COR-L47 (cell line): ENCODE results near the gene ELANE.

Experiments used
- DNase-seq: peaks from one replicate; lab custom pipeline; 2025; lab: John Stamatoyannopoulos, UW

ELANE gene

GRCh38 chr19:898663-899062, 46.6 kb downstream of the ELANE start:
- DNase-seq = peak; percentile 94

GRCh38 chr19:899336-900042, 47.4 kb downstream of the ELANE start:
- no peak for DNase-seq

GRCh38 chr19:900043-900301, 47.9 kb downstream of the ELANE start:
- no peak for DNase-seq

- DNase-seq = no peak
These were observed 48.4 kb downstream of the ELANE start for GRCh38 chr19:900302-901111.

- DNase-seq = no peak
These were observed 49.4 kb downstream of the ELANE start for GRCh38 chr19:901216-902092.

GRCh38 chr19:902093-902370, 49.9 kb downstream of the ELANE start:
- DNase-seq = no peak

GRCh38 chr19:902446-903226, 50.5 kb downstream of the ELANE start:
- no peak for DNase-seq

GRCh38 chr19:903266-903797, 51.2 kb downstream of the ELANE start:
- DNase-seq = peak; percentile 85

- no peak for DNase-seq
These were observed 52.4 kb downstream of the ELANE start for GRCh38 chr19:904545-904944.
